GM23248 (cell line): ENCODE data around the gene NFKBIE.

ENCODE experiments used
- EZH2 ChIP-seq: fragments of 200-600 bp; sonication (generic); IDR thresholded peaks from 2 replicates; pipeline ENCODE4 v1.6.1; 2018; ENCODE audit warnings: antibody characterized with exemption, mild to moderate bottlenecking; ENCODE audit not compliant: insufficient read depth, poor library complexity, severe bottlenecking
- EZH2phosphoT487 ChIP-seq: fragments of 200-600 bp; sonication (generic); IDR thresholded peaks from 2 replicates; pipeline ENCODE4 v1.6.1; 2018; ENCODE audit warnings: antibody characterized with exemption, moderate library complexity, mild to moderate bottlenecking, low read depth; ENCODE audit not compliant: insufficient read depth

DNA sequence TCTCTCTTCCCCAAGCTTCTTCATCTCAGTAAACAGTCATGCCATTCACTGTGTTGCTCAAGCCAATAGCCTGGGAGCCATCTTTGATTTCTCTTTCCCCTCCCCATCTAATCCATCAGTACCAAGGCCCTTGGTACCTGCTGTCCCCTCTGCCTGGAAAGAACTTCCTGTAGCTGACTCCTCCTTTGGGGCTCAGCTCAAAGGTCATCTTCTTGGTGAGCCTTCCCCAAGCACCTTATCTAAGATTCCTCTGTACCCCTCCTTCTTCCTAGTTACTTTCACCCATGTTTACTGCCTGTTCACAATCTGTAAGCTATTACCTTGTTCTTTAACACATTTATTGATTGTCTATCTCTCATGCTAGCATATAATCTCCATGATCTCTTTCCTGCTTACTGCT lies 44.3 kb upstream of the NFKBIE start:
- TF ChIP-seq EZH2 (no peak), EZH2phosphoT487 (no peak)
